HEK293T (cell line): ENCODE results near the gene SRGAP1.

Experiments
- BHLHE40 ChIP-seq: fragments of 450-650 bp; IDR thresholded peaks from 2 replicates; pipeline ENCODE4 v1.6.1; 2016; ENCODE audit warnings: mild to moderate bottlenecking, moderate library complexity, borderline replicate concordance
- FOXK2 ChIP-seq: fragments of 450-650 bp; IDR thresholded peaks from 2 replicates; pipeline ENCODE4 v1.6.1; 2016; ENCODE audit warnings: mild to moderate bottlenecking
- HDGF ChIP-seq: fragments of 450-650 bp; IDR thresholded peaks from 2 replicates; pipeline ENCODE4 v1.6.1; 2017; ENCODE audit warnings: antibody characterized with exemption, borderline replicate concordance
- PKNOX1 ChIP-seq: fragments of 450-650 bp; IDR thresholded peaks from 2 replicates; pipeline ENCODE4 v1.6.1; 2016
- SP1 ChIP-seq: fragments of 450-650 bp; IDR thresholded peaks from 2 replicates; pipeline ENCODE4 v1.6.1; 2017
- TARDBP ChIP-seq: fragments of 450-650 bp; IDR thresholded peaks from 2 replicates; pipeline ENCODE4 v1.6.1; 2016

- TF ChIP-seq HDGF (no peak), BHLHE40 (no peak), SP1 (no peak), FOXK2 (no peak), PKNOX1 (no peak), TARDBP (no peak)
Observed at GRCh38 chr12:63935361-63935760, 90.9 kb downstream of the SRGAP1 start.
